Stimulated activated CD4-positive, alpha-beta T cell treated with anti-CD3 and anti-CD28 coated beads, TNF-alpha, amount 100 ng/mL, for 1 hour (primary cell): ENCODE data around the gene TRIM36.
A peak's percentile ranks its signal among the peaks of the same experiment; 100 is the strongest.

Experiments
- DNase-seq, 3 donors: peaks; one replicate each; pipeline ENCODE4 v3.0.0-alpha.2; 2020; ENCODE audit warnings: low read depth in 3 of 3, low spot score in 1 of 3

The TRIM36 gene, protein sequence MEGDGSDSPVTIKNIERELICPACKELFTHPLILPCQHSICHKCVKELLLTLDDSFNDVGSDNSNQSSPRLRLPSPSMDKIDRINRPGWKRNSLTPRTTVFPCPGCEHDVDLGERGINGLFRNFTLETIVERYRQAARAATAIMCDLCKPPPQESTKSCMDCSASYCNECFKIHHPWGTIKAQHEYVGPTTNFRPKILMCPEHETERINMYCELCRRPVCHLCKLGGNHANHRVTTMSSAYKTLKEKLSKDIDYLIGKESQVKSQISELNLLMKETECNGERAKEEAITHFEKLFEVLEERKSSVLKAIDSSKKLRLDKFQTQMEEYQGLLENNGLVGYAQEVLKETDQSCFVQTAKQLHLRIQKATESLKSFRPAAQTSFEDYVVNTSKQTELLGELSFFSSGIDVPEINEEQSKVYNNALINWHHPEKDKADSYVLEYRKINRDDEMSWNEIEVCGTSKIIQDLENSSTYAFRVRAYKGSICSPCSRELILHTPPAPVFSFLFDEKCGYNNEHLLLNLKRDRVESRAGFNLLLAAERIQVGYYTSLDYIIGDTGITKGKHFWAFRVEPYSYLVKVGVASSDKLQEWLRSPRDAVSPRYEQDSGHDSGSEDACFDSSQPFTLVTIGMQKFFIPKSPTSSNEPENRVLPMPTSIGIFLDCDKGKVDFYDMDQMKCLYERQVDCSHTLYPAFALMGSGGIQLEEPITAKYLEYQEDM

DNA sequence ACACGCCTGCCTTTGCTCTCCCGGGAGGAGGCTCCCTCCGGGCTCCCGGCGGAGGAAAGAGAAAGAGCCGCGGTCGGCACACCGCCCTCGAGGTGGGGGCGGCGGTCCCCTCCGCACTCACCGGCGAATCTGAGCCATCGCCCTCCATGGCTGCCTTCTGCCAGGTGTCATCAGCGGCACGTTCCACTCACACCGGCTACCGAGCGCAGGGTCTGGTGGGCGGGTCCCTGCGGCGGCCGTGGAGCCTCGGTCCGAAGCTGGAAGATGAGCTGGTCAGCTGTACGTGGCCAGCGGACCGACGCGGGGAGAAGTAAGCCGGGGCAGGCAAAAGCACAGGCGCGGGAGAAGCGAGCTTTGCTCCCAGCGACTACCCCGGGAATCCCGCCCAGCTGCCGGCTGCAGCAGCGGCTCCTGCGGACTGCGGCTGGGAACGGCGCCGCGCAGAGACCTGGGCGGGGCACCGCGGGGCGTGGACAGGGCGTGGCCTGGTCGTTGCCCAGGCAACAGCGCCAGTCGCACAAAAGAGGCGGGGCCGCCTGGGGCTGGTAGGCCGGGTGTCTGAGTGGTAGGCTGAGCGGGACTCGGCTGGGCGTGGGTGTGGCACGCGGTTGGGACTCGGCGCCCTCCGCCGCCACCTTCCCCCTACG, at the start of gene TRIM36:
Gene TRIM36, minus strand, starts transcription at position 422 of the 647 bp plus-strand sequence. Its CDS starts 274 bp downstream, at position 148.
- peak; percentile 46 to 85 (median 69) for DNase-seq

DNA sequence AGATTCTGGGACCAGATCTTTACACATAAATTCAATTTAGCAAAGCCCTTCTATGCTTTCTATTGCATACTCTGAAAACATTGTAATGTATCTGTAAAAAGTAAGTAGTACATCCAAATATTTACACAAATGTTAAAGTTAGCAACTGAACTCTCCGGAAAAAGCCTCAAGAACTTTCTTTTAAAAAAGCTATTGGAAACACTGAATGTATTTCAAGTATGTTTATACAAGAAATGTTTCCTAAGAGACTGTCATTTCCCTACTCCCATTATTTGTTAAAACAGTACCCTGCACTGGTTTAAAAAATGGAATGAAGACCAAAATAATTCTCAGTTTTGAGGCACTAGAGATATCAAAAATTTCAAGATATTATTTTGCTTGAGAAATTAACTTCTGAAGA, 44.8 kb upstream of the TRIM36 start:
- no peak for DNase-seq

DNA sequence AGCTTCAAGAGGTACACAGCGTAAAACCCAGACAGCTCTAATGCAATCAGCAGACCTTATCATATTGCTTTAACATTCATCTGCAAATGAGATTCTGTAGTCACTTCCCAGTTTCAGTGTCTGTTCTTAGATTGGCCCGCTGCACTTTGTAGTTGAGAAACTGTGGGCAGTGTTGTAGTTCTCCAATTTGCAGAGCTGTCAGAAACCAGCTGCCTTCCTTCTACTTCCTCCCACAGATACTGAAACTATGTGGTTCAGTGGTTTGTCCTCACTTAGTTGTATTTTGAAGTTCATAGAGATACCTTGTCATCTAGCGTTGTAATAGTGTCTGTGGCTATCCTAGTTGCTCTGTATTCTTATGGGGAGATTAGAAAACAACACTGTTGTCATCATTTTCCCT, 39.6 kb upstream of the TRIM36 start:
- no peak for DNase-seq

DNA sequence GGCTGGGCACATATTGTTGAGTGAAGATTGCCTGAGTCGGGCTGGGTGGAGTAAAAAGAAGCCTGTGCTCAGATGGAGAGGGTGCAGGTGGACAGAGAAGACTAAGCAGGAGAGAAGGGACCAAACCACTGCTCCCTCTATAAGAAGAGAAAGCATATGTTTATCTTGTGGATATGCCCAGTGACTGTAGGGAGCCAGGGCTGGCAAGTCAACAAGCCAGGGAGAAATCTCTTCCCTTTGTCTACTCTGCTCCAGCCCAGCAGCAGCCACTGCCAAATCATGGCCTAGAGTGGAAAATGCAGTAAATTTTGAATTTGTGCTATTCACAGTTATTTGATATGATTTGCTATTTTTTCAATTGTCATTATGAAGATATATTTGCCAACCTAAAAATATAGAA, 33.2 kb upstream of the TRIM36 start:
- DNase-seq, result no peak

DNA sequence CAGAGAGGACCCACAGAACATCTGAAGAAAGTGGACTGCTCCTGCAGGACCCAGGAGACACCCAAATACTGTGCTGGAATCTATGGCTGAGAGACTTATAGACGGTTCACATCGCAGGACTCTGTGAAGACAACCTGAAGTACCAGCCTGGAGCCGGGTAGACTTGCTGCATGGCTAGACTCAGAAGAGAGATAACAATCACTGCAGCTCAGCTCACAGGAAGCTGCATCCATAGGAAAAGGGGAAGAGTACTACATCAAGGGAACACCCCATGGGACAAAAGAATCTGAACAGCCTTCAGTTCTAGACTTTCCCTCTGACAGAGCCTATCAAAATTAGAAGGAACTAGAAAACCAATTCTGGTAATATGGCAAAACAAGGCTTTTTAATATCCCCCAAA, 26.5 kb upstream of the TRIM36 start:
- DNase-seq, result no peak

DNA sequence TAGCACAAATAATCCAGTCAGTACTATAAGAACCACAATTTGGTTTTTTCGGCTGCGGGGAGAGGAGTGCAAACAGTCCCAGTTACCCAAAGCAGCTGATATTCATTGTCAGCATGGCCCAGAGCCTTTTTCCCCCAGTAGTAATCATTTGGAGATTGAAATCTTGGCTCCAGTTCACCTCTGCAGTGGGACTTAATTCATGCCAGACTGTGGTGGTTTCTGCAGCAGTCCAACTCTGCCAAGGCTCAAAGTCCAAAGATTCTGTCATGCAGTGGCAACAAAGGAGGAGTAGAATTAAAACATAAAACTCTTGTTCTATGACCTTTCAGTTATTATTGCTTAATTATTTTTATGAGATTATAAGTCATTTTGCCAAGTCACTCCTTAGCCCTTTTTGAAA, 25.0 kb upstream of the TRIM36 start:
- no peak for DNase-seq

DNA sequence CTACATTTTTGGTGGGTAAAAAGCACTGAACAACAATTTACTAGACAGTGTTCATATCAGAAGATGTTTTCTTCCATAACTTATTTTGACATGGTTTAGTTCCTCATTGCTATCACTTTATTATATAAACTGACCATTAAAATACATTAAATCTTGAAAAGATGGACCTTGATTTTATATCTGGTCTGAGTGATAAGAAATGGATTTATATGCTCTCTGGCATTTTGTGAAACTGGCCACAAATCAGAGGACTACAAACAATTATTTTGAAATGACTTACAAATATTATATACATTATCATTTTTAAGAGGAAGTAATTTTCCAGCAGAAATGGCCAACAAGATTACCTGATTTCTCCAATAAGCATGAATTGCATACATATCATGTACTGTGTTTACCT, 23.6 kb upstream of the TRIM36 start:
- no peak for DNase-seq

DNA sequence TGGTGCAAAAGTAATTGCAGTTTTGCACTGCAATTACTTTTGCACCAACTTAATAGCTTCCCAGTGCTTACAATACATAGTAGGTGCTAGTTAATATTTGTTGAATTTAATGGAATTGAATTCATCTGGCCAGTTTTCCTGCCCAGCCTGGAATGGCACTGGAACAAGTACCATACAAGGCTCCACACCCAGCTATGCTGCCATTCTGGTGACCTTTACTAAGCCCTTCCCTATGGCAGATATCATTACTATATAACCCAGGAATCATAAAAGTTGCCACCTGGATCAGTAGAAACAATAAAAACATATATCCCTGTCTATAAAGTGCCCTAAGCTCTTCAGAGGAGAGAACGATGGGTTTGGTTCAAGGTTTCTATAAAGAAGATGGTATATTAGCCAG, 22.4 kb upstream of the TRIM36 start:
- DNase-seq, result no peak

DNA sequence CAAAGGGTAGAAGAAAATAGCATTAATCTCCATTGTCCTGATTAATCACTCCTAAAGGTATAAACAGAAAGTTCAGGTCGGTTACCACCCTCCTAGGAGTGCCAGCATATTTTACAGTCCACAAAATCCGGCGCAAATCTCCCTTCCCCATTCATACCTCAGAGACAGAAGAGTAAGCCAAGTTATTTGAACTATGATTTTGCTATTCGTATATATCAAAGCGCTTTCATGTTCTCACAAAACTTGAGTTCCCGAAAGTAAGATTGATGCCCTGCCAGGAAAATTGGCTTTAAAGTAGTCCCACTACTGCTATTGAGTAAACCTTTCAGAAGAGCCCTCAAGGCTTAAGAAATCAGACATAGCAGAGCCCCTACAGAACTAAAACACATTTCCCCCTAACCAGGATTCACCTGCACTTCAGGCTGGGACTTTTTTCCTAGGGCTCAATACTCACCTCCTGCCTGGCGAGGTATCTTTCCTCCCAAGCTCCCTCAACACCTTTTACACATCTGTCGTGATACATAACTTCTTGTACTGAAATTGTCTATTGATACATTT, 21.8 kb upstream of the TRIM36 start:
- no peak for DNase-seq

DNA sequence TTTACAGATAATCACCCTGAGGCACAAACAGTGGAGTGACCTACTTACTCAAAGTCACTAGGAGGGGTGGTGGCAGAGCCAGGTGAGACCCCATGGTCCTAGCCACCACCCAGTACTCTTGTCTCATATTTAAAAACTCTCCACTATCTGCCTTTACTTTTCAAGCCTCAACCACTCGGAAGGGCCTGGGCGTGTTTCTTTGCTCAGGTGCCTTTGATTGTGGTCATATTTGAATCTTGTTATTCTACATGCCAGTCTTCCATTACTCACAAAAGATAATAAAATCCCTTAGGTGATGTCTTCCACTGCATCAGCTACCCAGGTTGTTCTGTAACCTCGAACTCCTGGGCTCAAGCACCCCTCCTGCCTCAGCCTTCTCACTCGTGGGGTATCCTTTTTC, 20.7 kb upstream of the TRIM36 start:
- no peak for DNase-seq

DNA sequence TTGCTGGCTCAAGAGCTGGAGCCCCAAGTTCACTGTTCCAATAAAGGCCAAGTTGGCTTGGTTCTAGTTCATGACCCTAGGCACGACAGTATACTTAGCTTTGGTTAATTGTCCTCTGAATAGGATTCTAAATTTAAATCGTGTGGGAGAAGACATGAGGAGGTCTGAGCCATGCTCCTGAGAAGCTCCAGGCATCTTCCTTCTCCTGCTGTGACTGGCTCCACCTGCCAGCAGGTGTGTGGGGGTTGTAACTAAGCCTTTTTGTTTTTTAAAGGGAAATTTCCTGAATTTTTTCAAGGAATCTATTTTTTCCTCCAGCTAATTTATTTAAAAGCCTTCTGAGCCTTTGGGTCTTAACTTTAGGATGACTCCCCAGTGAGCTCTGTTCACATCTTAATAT, 20.2 kb upstream of the TRIM36 start:
- no peak for DNase-seq

DNA sequence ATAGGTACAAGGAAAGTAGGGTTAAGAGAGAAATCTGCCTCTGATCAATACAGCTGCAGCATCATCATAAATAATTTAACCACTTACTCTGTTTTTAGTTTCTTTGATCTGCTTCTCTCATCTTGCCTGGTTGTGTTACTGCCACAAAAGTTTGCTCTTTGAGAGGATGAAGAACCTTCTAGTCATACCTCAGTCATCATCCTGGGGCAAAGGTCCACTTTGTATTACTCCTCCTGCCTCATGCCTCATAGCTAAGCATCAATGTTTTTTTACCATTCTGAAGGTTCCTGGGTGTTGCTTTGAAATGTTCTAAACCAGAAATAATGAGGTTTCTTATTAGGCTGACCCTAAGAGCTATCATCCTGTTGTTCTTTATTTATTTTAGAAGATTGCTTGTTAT, 17.1 kb upstream of the TRIM36 start:
- DNase-seq, result no peak

DNA sequence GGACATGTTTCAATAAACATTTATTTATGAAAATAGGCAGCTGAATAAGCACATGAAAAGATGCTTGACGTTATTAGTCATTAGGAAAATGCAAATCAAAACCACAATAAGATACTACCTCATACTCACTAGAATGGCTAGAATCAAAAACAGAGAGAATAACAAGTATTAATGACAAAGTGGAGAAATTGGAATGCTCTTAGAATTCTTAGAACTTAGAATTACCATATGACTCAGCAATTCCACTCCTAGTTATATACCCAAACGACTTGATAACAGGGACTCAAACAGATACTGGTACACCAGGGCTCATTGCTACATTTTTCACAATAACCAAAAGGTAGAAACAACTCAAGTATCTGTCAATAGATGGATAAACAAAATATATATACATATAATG, 15.1 kb upstream of the TRIM36 start:
- DNase-seq, result no peak

DNA sequence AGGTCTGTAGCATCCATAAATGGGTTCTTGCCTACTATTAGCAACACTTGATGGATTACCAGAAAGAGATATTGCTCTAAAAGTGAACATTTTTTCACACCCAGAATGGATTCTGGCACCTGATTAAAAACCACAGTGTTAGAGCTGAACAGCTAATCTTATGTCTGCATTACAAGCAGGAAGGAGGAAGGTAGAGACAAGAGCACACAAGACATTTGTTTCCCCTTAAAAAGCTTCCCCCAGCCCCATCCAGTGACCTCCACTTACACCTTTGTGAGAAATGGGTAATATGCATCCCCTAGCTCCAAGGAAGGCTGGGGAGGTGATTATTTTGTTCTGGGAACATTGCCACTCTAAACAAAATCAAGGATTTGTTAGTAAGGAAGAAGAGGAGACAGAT, 12.0 kb upstream of the TRIM36 start:
- no peak for DNase-seq

DNA sequence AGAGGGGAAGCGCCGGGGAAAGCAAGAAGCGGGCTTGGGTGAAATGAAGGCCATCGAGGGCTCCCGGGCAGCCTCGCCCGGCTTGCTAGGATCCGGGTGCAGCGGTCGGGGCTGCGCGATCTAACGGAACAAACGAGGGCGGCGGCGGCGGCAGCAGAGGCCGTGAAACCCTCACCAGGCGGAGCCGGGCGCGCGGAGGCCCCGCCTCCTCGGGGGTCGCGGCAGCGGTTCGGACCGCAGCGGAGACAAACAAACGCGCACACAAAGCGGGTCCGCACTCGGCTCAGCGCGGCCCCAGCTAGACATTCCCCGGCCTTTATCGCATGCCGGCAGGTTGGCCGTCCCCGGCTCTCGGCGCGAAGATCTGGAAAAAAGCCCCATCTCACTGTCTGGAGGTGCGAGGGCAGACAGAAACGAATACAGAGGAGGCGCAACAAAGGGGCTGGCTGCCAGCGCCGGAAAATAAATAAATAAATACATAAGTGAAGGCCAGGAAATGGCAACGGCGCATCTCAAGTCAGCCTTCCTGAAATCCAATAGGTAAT, 10.5 kb upstream of the TRIM36 start:
- DNase-seq, result no peak

DNA sequence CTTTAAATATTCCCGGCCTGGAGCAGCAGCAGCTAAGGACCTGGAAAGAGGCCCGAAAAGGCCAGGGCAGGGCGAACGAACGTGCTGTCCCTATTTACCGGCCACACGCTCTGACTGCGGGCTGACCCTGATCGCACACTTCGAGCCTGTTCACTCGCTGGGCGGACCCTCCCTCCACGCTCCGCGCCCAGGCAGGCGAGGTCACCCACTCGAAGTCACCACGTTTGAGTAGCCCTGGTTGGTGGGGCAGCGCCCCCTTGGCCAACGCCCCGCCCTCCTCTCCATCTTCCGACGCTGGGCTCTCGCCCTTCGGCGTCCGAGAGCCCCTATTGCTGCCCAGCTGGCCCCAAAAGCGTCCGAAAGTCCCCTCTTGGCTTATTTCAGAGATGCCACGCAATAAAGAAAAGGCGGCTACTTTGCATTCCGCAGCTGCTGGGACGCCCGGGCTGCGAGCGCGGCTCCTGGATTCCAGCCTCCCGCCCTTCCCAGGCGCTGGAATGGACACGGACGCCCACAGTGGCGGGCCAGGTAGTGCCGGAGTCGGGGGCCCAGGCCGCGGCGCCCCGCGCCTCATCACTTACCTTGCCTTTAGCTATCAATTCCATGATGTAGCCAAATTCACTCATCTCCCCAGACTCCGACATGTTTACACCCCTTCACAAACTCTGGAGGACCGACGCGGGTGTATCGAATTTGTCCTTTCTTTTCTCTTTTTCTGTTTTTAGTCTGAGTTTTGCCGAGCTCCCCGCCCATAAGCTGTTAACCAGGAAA, 9.9 kb upstream of the TRIM36 start:
- DNase-seq, result no peak

DNA sequence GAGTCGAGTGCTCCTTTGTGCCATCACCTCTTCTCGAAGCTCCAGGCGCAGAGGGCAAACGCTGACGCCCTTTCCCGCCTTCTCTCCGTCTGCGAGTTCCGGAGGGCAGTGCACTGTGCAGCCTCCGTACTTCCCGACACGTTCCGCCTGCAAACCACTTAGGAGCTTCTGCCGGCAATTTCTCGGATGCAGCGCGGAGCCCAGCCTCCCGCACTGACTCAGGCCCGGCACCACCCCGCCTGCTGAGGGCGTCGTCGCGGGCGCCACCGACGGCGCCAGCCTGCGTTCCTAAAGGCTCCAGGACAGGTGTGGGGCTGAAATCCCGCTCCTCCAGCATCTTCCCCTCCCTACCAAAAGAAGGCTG, 9.3 kb upstream of the TRIM36 start:
- no peak for DNase-seq

DNA sequence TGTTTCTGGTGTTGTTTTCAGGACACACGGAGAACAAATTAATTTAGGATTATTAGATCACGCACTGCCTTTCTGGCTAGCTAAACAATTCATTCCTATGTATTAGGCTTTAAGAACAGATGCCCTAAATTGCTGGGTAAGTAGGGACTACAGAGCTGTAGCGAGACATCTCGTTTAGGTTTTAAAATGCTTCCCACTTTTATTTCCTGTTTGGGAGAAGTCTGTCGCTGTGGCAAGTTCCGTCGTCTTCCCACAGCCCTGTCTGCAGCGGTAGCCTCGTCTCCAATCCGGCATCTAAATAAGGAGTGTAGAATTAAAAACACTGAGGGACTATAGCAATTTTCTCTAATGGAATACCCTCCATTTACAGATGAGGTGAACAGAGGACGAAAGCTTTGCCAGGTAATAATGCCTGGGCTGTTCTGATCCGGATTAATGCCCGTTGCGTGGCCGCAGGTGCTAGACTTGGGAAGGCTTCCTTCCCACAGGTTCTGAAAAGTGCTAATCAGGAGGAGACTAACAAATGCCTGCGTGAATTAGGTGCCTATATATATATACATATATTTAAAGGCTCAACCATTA, 1.3 kb upstream of the TRIM36 start:
- no peak for DNase-seq

DNA sequence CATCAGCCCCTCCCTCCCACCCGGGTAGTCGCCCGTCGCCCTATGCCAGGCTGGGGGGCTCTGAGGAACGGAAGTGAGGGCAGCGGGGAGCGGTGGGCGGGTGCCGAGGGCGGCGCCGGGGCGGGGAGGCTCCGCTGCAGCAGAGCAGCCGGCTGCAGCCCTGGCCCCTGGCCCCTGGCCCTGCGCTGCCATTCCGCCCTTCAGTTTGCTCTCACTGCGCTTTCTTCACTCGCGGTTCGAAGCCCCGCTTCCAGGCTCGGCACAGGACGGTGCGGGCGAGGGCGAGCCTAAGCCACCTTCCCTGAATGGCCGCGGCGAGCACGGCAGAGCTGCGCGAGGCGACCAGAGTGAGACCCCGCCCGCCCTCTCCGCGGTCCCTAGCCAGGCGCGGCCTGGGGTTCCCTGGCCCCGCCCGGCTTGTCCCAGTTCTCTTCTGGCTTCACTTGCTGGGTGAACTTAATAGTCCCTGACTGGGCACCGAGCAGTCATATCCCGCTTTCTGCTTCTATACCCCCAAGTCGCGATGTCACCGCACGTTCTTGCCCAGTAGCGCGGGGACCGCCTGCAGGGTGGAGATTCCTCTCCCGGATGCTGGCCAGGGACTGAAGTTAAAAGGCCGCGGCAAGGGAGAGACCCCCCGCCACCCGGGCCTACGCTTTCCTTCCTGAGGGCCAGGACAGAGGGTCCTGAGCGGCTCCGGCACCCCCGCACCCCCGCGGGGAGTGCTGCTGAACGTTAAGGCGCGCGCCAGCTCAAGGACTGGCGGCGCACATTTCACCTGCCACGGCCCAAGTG, 623 bp upstream of the TRIM36 start:
- no peak for DNase-seq
